Progenitor cell of endocrine pancreas (in vitro differentiated cells): ENCODE data around the gene SVIL. TPM values are rescaled to one million over a fixed set of nuclear protein-coding genes. Genes with fewer than 3 reads are reported as not detected.

ENCODE experiments used
- DNase-seq: peaks from one replicate; pipeline ENCODE4 v3.0.0; 2021; ENCODE audit warnings: low spot score; ENCODE audit not compliant: unreplicated experiment
- H3K27ac Mint-ChIP-seq: 2 replicates; pipeline ENCODE4 v1.8.0; 2021; ENCODE audit warnings: mild to moderate bottlenecking, moderate library complexity, mixed read lengths
- H3K27me3 Mint-ChIP-seq: 2 replicates; pipeline ENCODE4 v1.8.0; 2021; ENCODE audit warnings: mixed read lengths
- H3K36me3 Mint-ChIP-seq: 2 replicates; pipeline ENCODE4 v1.8.0; 2022; ENCODE audit warnings: mixed read lengths; ENCODE audit not compliant: insufficient read depth
- H3K4me1 Mint-ChIP-seq: 2 replicates; pipeline ENCODE4 v1.8.0; 2021; ENCODE audit warnings: low read depth, mixed read lengths
- H3K4me3 Mint-ChIP-seq: 2 replicates; pipeline ENCODE4 v1.8.0; 2021; ENCODE audit warnings: low read depth, mild to moderate bottlenecking, moderate library complexity, mixed read lengths
- H3K9me3 Mint-ChIP-seq: 2 replicates; pipeline ENCODE4 v1.8.0; 2021; ENCODE audit warnings: low read depth, mixed read lengths
- CTCF ChIP-seq: fragments of 200-600 bp; sonication (generic); IDR thresholded peaks from one replicate; pipeline ENCODE4 v1.5.0; 2021; ENCODE audit warnings: antibody characterized with exemption, mild to moderate bottlenecking; ENCODE audit not compliant: unreplicated experiment
- total RNA-seq: library from RNA; stranded (reverse); gene quantifications from 2 replicates; pipeline ENCODE4 v1.2.1, GENCODE V29; 2021

The SVIL gene
- total RNA-seq, 1 donor from 2014 or later: 88.2 TPM

GRCh38 chr10:29479081-29479925 is 155.5 kb downstream of the SVIL start:
- no peak overlapping the region for H3K4me3 Mint-ChIP-seq
- H3K4me1 Mint-ChIP-seq: peaks cover 12% of the 10 kb centered on the region
- H3K27ac Mint-ChIP-seq: no peak overlapping the region
- TF ChIP-seq CTCF: no peak
- H3K27me3 Mint-ChIP-seq: no peaks in the 10 kb centered on the region
- peaks cover 22% of the 10 kb centered on the region for H3K36me3 Mint-ChIP-seq
- no peak for DNase-seq
- no peaks in the 10 kb centered on the region for H3K9me3 Mint-ChIP-seq

GRCh38 chr10:29473406-29474100 is 161.2 kb downstream of the SVIL start:
- peaks cover 6% of the 10 kb centered on the region for H3K4me1 Mint-ChIP-seq
- H3K4me3 Mint-ChIP-seq: no peak overlapping the region
- no peaks in the 10 kb centered on the region for H3K27me3 Mint-ChIP-seq
- no peaks in the 10 kb centered on the region for H3K9me3 Mint-ChIP-seq
- DNase-seq: no peak
- peaks cover 39% of the 10 kb centered on the region for H3K36me3 Mint-ChIP-seq
- TF ChIP-seq CTCF: no peak
- H3K27ac Mint-ChIP-seq: no peak overlapping the region

- H3K4me1 Mint-ChIP-seq: peaks cover 6% of the 10 kb centered on the region
- no peaks in the 10 kb centered on the region for H3K27me3 Mint-ChIP-seq
- no peak for TF ChIP-seq CTCF
- no peaks in the 10 kb centered on the region for H3K9me3 Mint-ChIP-seq
- H3K27ac Mint-ChIP-seq: peak overlapping the region; percentile 83
- no peak for DNase-seq
- peaks cover 40% of the 10 kb centered on the region for H3K36me3 Mint-ChIP-seq
- H3K4me3 Mint-ChIP-seq: no peak overlapping the region
Observed at GRCh38 chr10:29473087-29473356, 161.7 kb downstream of the SVIL start.

GRCh38 chr10:29472301-29473086 is 162.3 kb downstream of the SVIL start:
- H3K36me3 Mint-ChIP-seq: peaks cover 41% of the 10 kb centered on the region
- H3K4me1 Mint-ChIP-seq: peaks cover 6% of the 10 kb centered on the region

More at GRCh38 chr10:29472301-29473086, 162.3 kb downstream of the SVIL start:
- Mint-ChIP-seq H3K4me3 (no peak overlapping the region), H3K27ac (peak overlapping the region; percentile 83), H3K27me3 (no peaks in the 10 kb centered on the region), H3K9me3 (no peaks in the 10 kb centered on the region)
- DNase-seq: no peak
- TF ChIP-seq CTCF: no peak
